ENCODE results near the gene CA10.

GRCh38 chr17:51677875-51678274 lies 480.6 kb downstream of the CA10 start:
- TF ChIP-seq POLR2AphosphoS5 (IDR thresholded peaks at IDR 0.05) (no peak), POLR2A (IDR thresholded peaks at IDR 0.05) (no peak), CTCF (IDR thresholded peaks at IDR 0.05) (no peak)
